HL-60 (cell line): ENCODE measurements around the gene EIF2B4.

Experiments
- DNase-seq, 2 experiments: peaks; one replicate each; pipeline ENCODE4 v3.0.0-alpha.2; 2010 to 2020; ENCODE audit warnings: low read depth in 1 of 2, low spot score in 1 of 2
- H3K27ac ChIP-seq: fragments of 250-450 bp; sonication (Bioruptor Pico); replicated peaks from 2 replicates; pipeline ENCODE4 v1.5.1; 2020; ENCODE audit warnings: mild to moderate bottlenecking, moderate library complexity
- H3K27me3 ChIP-seq: fragments of 250-450 bp; sonication (Bioruptor Pico); 2 replicates; pipeline ENCODE4 v1.5.1; 2021; ENCODE audit warnings: mild to moderate bottlenecking, moderate library complexity; ENCODE audit not compliant: insufficient read depth, poor library complexity, severe bottlenecking
- H3K4me3 ChIP-seq: replicated peaks from 2 replicates; pipeline ENCODE4 v1.5.1; 2011; ENCODE audit warnings: mild to moderate bottlenecking, control low read depth, low read length; ENCODE audit not compliant: insufficient read depth
- GABPA ChIP-seq: IDR thresholded peaks from 2 replicates; pipeline ENCODE4 v1.6.1; 2012; ENCODE audit warnings: low read depth
- POLR2AphosphoS5 ChIP-seq: IDR thresholded peaks from 2 replicates; pipeline ENCODE4 v1.6.1; 2012; ENCODE audit warnings: low read depth
- SPI1 ChIP-seq: IDR thresholded peaks from 2 replicates; pipeline ENCODE4 v1.6.1; 2012; ENCODE audit warnings: low read depth, mild to moderate bottlenecking, borderline replicate concordance
- TF ChIP-seq, protein P1 (sequence below): IDR thresholded peaks from one replicate; pipeline ENCODE4 v1.5.1; 2011; ENCODE audit warnings: low read length, control low read depth, inconsistent platforms; ENCODE audit not compliant: insufficient read depth
- TF ChIP-seq, protein P2 (sequence below): IDR thresholded peaks from 2 replicates; pipeline ENCODE4 v1.6.1; 2012; ENCODE audit warnings: low read depth; ENCODE audit not compliant: insufficient replicate concordance

The EIF2B4 gene

DNA sequence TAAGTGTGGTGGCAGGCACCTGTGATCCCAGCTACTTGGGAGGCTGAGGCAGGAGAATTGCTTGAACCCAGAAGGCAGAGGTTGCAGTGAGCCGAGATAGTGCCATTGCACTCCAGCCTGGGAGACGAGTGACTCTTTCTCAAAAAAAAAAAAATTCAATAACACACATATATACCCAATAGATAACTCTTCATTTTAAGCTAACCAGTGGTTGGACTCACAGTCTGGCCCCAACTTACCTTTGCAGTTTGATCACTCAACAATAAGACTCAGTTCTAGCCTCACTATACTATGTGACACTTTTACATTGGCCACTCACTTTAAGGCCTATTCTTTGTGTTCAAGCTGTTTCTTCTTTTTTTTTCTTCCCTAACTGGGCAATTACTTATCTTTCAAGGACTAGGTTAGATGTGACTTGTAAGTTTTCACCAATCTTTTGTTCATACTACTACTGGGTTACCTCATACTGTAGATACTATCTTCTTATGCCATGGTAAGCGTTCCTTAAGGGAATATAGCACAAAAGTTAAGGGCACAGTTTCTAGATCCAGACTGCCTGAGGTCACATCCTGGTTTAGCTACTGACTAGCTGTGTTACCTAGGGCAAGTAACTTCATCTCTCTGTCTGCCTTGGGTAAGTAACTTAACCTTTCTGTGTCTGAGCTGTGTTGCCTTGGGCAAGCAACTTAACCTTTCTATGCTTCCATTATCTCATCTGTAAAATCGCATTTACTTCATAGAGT lies 7.3 kb downstream of the EIF2B4 start:
- H3K27ac ChIP-seq: no peak overlapping the region

DNA sequence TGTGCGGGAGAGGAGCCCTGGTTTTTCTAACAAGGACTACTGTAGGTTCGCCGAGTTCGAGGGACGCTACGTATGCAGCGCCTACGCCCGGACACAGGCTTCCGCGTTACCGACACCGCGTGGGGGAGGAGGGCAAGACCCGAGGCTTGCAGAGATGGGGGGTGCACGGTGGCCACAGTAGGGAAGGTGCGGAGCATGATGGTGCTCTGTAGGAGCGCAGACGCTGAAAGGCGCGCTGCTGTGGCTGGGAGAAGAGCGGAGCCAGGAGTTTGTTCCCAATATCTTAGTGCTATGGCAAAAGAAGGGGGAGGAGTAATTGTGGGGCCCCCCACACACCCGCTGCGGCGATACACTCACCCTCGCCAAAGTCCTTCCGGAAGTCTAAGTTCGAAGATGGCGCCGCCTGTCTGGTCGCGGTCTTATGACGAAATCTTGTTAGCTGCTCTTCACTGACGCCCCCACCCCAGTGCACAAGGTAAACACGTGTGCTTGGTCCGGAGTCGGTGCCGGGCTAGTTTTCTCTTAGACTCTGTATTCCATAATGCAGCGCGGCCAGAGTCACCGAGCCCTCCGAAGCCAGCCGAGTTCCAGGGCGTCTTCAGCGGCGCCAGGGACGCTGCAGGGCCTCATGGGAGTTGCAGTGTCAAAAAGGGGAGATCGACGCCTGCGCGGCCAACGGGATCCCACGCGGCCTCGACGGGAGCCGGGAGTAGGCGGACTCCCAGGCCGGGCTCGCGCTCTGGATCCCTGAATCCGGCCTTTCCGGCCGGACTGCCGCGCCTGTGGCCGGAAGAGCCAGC lies 13.6 kb downstream of the EIF2B4 start, which contains the start of gene GTF3C2:
Gene GTF3C2 (minus strand): TSS at position 383 of the 800 bp plus-strand sequence. CDS start 13,210 bp downstream, outside the sequence.
- peak; percentile 85 for TF ChIP-seq POLR2AphosphoS5
- TF ChIP-seq SPI1: no peak
- TF ChIP-seq GABPA: peak; percentile 48; the same call in 1 of the 2 replicates
- TF ChIP-seq, protein P1, sequence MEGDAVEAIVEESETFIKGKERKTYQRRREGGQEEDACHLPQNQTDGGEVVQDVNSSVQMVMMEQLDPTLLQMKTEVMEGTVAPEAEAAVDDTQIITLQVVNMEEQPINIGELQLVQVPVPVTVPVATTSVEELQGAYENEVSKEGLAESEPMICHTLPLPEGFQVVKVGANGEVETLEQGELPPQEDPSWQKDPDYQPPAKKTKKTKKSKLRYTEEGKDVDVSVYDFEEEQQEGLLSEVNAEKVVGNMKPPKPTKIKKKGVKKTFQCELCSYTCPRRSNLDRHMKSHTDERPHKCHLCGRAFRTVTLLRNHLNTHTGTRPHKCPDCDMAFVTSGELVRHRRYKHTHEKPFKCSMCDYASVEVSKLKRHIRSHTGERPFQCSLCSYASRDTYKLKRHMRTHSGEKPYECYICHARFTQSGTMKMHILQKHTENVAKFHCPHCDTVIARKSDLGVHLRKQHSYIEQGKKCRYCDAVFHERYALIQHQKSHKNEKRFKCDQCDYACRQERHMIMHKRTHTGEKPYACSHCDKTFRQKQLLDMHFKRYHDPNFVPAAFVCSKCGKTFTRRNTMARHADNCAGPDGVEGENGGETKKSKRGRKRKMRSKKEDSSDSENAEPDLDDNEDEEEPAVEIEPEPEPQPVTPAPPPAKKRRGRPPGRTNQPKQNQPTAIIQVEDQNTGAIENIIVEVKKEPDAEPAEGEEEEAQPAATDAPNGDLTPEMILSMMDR: no peak
- TF ChIP-seq, protein P2, sequence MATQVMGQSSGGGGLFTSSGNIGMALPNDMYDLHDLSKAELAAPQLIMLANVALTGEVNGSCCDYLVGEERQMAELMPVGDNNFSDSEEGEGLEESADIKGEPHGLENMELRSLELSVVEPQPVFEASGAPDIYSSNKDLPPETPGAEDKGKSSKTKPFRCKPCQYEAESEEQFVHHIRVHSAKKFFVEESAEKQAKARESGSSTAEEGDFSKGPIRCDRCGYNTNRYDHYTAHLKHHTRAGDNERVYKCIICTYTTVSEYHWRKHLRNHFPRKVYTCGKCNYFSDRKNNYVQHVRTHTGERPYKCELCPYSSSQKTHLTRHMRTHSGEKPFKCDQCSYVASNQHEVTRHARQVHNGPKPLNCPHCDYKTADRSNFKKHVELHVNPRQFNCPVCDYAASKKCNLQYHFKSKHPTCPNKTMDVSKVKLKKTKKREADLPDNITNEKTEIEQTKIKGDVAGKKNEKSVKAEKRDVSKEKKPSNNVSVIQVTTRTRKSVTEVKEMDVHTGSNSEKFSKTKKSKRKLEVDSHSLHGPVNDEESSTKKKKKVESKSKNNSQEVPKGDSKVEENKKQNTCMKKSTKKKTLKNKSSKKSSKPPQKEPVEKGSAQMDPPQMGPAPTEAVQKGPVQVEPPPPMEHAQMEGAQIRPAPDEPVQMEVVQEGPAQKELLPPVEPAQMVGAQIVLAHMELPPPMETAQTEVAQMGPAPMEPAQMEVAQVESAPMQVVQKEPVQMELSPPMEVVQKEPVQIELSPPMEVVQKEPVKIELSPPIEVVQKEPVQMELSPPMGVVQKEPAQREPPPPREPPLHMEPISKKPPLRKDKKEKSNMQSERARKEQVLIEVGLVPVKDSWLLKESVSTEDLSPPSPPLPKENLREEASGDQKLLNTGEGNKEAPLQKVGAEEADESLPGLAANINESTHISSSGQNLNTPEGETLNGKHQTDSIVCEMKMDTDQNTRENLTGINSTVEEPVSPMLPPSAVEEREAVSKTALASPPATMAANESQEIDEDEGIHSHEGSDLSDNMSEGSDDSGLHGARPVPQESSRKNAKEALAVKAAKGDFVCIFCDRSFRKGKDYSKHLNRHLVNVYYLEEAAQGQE: peak; percentile 46
- Histone ChIP-seq H3K4me3 (peak within 1 kb of the TSS; percentile 82), H3K27me3 (no peaks in the 10 kb centered on the region), H3K27ac (peak within 1 kb of the TSS; percentile 95)
- DNase-seq: peak; percentile 97 to 99

More for the DNA sequence above, 7.3 kb downstream of the EIF2B4 start:
- TF ChIP-seq POLR2AphosphoS5: 0 out of 2 replicates have a peak, but pooled peaks have one; percentile 36
- TF ChIP-seq SPI1: no peak
- DNase-seq: no peak
- Histone ChIP-seq H3K27me3 (no peaks in the 10 kb centered on the region), H3K4me3 (no peak overlapping the region)

DNA sequence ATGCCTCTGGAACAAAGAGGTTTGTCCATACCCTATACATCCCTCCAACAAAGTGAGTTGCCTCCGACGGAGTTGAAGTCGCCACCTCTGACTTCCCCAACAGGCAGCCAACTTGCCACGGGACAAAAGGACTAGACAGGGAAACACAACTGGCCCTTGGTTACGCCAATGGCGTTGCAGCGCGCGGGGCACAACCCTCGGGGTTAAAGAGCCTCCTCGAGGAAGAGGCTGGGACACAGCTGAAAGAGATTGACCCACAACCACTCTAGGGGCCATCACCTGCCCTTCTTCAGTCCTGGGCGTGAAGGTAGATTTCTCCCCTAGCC lies 14.1 kb downstream of the EIF2B4 start:
- peak in 1 of 2 experiments; percentile 87 for DNase-seq
- Histone ChIP-seq H3K4me3 (peak overlapping the region; percentile 82), H3K27me3 (no peaks in the 10 kb centered on the region), H3K27ac (peak overlapping the region; percentile 95)
- TF ChIP-seq GABPA (no peak), SPI1 (no peak; the same call in 1 of the 2 replicates), POLR2AphosphoS5 (no peak)
- TF ChIP-seq, protein P1: no peak
- TF ChIP-seq, protein P2: no peak

DNA sequence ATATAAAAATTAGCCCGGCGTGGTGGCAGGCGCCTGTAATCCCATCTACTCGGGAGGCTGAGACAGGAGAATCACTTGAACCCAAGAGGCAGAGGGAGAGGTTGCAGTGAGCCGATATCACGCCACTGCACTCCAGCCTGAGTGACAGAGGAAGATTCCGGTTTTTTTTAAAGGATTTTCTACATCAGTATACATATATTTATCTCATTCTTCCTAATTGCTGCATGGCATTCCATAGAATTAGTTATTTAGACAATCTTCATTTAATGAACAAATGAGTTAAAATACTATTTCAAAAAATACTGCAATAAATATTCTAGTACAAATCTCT lies 15.6 kb downstream of the EIF2B4 start:
- Histone ChIP-seq H3K4me3 (no peak overlapping the region), H3K27me3 (no peaks in the 10 kb centered on the region), H3K27ac (no peak overlapping the region)
- DNase-seq: no peak
- TF ChIP-seq GABPA: no peak
